ENCODE measurements around the gene UXS1.
"Not testable (repeated sequence)": the region's sequence is repeated elsewhere in the genome, so short reads cannot be mapped to it uniquely, and the experiment has no call there.

GRCh38 chr2:106235392-106235791, 41.3 kb upstream of the UXS1 start:
- TF ChIP-seq CTCF, POLR2AphosphoS5 (IDR thresholded peaks at IDR 0.05): not testable (repeated sequence)

Data from sigmoid colon (tissue), 4 donors.